Measurements from ENCODE around the gene AXDND1.
"Not testable (repeated sequence)": the region's sequence is repeated elsewhere in the genome, so short reads cannot be mapped to it uniquely, and the experiment has no call there.

AXDND1 gene

GRCh38 chr1:179366093-179366800 is 476 bp downstream of the AXDND1 start:
- Histone ChIP-seq H3K27ac (ENCODE audit: low read depth, low read length) (peak overlapping the region; percentile 93; the same call in 1 of the 2 replicates), H3K4me1 (ENCODE audit: control insufficient read depth, insufficient read depth, low read length) (no peaks in the 10 kb centered on the region), H3K27me3 (ENCODE audit: control insufficient read depth, insufficient read depth, low read length) (no peaks in the 10 kb centered on the region), H3K9me3 (ENCODE audit: control insufficient read depth, insufficient read depth, low read depth, low read length) (no peaks in the 10 kb centered on the region), H3K36me3 (ENCODE audit: control insufficient read depth, insufficient read depth, low read length) (no peaks in the 10 kb centered on the region), H3K9ac (ENCODE audit: low read length) (peak overlapping the region; percentile 94), H3K4me3 (ENCODE audit: low read depth, low read length) (peak overlapping the region; percentile 94)

GRCh38 chr1:179369751-179370341 is 4.1 kb downstream of the AXDND1 start:
- Histone ChIP-seq H3K9ac (ENCODE audit: low read length) (no peak overlapping the region), H3K27me3 (ENCODE audit: control insufficient read depth, insufficient read depth, low read length) (no peaks in the 10 kb centered on the region), H3K27ac (ENCODE audit: low read depth, low read length) (no peak overlapping the region), H3K36me3 (ENCODE audit: control insufficient read depth, insufficient read depth, low read length) (no peaks in the 10 kb centered on the region), H3K4me3 (ENCODE audit: low read depth, low read length) (no peak overlapping the region), H3K9me3 (ENCODE audit: control insufficient read depth, insufficient read depth, low read depth, low read length) (no peaks in the 10 kb centered on the region), H3K4me1 (ENCODE audit: control insufficient read depth, insufficient read depth, low read length) (no peaks in the 10 kb centered on the region)

GRCh38 chr1:179372160-179372559 is 6.4 kb downstream of the AXDND1 start:
- Histone ChIP-seq H3K4me1 (ENCODE audit: control insufficient read depth, insufficient read depth, low read length) (no peaks in the 10 kb centered on the region), H3K9me3 (ENCODE audit: control insufficient read depth, insufficient read depth, low read depth, low read length) (no peaks in the 10 kb centered on the region), H3K36me3 (ENCODE audit: control insufficient read depth, insufficient read depth, low read length) (no peaks in the 10 kb centered on the region), H3K9ac (ENCODE audit: low read length) (no peak overlapping the region), H3K27me3 (ENCODE audit: control insufficient read depth, insufficient read depth, low read length) (no peaks in the 10 kb centered on the region), H3K27ac (ENCODE audit: low read depth, low read length) (no peak overlapping the region), H3K4me3 (ENCODE audit: low read depth, low read length) (no peak overlapping the region)

- H3K27ac ChIP-seq (ENCODE audit: low read depth, low read length) = no peak overlapping the region
- H3K4me1 ChIP-seq (ENCODE audit: control insufficient read depth, insufficient read depth, low read length) = no peaks in the 10 kb centered on the region
- no peaks in the 10 kb centered on the region for H3K36me3 ChIP-seq (ENCODE audit: control insufficient read depth, insufficient read depth, low read length)
- H3K9me3 ChIP-seq (ENCODE audit: control insufficient read depth, insufficient read depth, low read depth, low read length) = no peaks in the 10 kb centered on the region
- H3K4me3 ChIP-seq (ENCODE audit: low read depth, low read length) = no peak overlapping the region
- no peaks in the 10 kb centered on the region for H3K27me3 ChIP-seq (ENCODE audit: control insufficient read depth, insufficient read depth, low read length)
- H3K9ac ChIP-seq (ENCODE audit: low read length) = no peak overlapping the region
These were observed 10.5 kb downstream of the AXDND1 start for GRCh38 chr1:179376223-179376622.

GRCh38 chr1:179380299-179380698 is 14.5 kb downstream of the AXDND1 start:
- Histone ChIP-seq H3K4me1 (ENCODE audit: control insufficient read depth, insufficient read depth, low read length) (no peaks in the 10 kb centered on the region), H3K27ac (ENCODE audit: low read depth, low read length) (no peak overlapping the region), H3K9ac (ENCODE audit: low read length) (no peak overlapping the region), H3K36me3 (ENCODE audit: control insufficient read depth, insufficient read depth, low read length) (no peaks in the 10 kb centered on the region), H3K9me3 (ENCODE audit: control insufficient read depth, insufficient read depth, low read depth, low read length) (no peaks in the 10 kb centered on the region), H3K27me3 (ENCODE audit: control insufficient read depth, insufficient read depth, low read length) (no peaks in the 10 kb centered on the region), H3K4me3 (ENCODE audit: low read depth, low read length) (no peak overlapping the region)

- no peak overlapping the region for H3K4me3 ChIP-seq (ENCODE audit: low read depth, low read length)
- H3K9ac ChIP-seq (ENCODE audit: low read length) = no peak overlapping the region
- H3K36me3 ChIP-seq (ENCODE audit: control insufficient read depth, insufficient read depth, low read length) = no peaks in the 10 kb centered on the region
- H3K4me1 ChIP-seq (ENCODE audit: control insufficient read depth, insufficient read depth, low read length) = no peaks in the 10 kb centered on the region
- no peaks in the 10 kb centered on the region for H3K27me3 ChIP-seq (ENCODE audit: control insufficient read depth, insufficient read depth, low read length)
- H3K27ac ChIP-seq (ENCODE audit: low read depth, low read length) = no peak overlapping the region
- H3K9me3 ChIP-seq (ENCODE audit: control insufficient read depth, insufficient read depth, low read depth, low read length) = no peaks in the 10 kb centered on the region
These were observed 18.3 kb downstream of the AXDND1 start for GRCh38 chr1:179384027-179384426.

GRCh38 chr1:179385510-179385909 is 19.7 kb downstream of the AXDND1 start:
- Histone ChIP-seq H3K27me3 (ENCODE audit: control insufficient read depth, insufficient read depth, low read length) (no peaks in the 10 kb centered on the region), H3K4me1 (ENCODE audit: control insufficient read depth, insufficient read depth, low read length) (no peaks in the 10 kb centered on the region), H3K4me3 (ENCODE audit: low read depth, low read length) (no peak overlapping the region), H3K9ac (ENCODE audit: low read length) (no peak overlapping the region), H3K27ac (ENCODE audit: low read depth, low read length) (no peak overlapping the region), H3K9me3 (ENCODE audit: control insufficient read depth, insufficient read depth, low read depth, low read length) (no peaks in the 10 kb centered on the region), H3K36me3 (ENCODE audit: control insufficient read depth, insufficient read depth, low read length) (no peaks in the 10 kb centered on the region)

- H3K4me3 ChIP-seq (ENCODE audit: low read depth, low read length) = no peak overlapping the region
These were observed 27.9 kb downstream of the AXDND1 start for GRCh38 chr1:179393721-179394120.

GRCh38 chr1:179399399-179399798 is 33.6 kb downstream of the AXDND1 start:
- not testable (repeated sequence) for H3K36me3 ChIP-seq (ENCODE audit: control insufficient read depth, insufficient read depth, low read length); H3K9ac ChIP-seq (ENCODE audit: low read length); H3K27me3 ChIP-seq (ENCODE audit: control insufficient read depth, insufficient read depth, low read length); H3K4me1 ChIP-seq (ENCODE audit: control insufficient read depth, insufficient read depth, low read length); H3K9me3 ChIP-seq (ENCODE audit: control insufficient read depth, insufficient read depth, low read depth, low read length); H3K4me3 ChIP-seq (ENCODE audit: low read depth, low read length); H3K27ac ChIP-seq (ENCODE audit: low read depth, low read length)

More at GRCh38 chr1:179393721-179394120, 27.9 kb downstream of the AXDND1 start:
- Histone ChIP-seq H3K27me3 (ENCODE audit: control insufficient read depth, insufficient read depth, low read length) (no peaks in the 10 kb centered on the region), H3K9ac (ENCODE audit: low read length) (no peak overlapping the region), H3K4me1 (ENCODE audit: control insufficient read depth, insufficient read depth, low read length) (no peaks in the 10 kb centered on the region), H3K36me3 (ENCODE audit: control insufficient read depth, insufficient read depth, low read length) (no peaks in the 10 kb centered on the region), H3K27ac (ENCODE audit: low read depth, low read length) (no peak overlapping the region), H3K9me3 (ENCODE audit: control insufficient read depth, insufficient read depth, low read depth, low read length) (no peaks in the 10 kb centered on the region)

GRCh38 chr1:179417760-179418159 is 52.0 kb downstream of the AXDND1 start:
- H3K4me3 ChIP-seq (ENCODE audit: low read depth, low read length); H3K4me1 ChIP-seq (ENCODE audit: control insufficient read depth, insufficient read depth, low read length); H3K27me3 ChIP-seq (ENCODE audit: control insufficient read depth, insufficient read depth, low read length); H3K27ac ChIP-seq (ENCODE audit: low read depth, low read length); H3K9ac ChIP-seq (ENCODE audit: low read length); H3K36me3 ChIP-seq (ENCODE audit: control insufficient read depth, insufficient read depth, low read length): not testable (repeated sequence)
- peaks cover 12% of the 10 kb centered on the region for H3K9me3 ChIP-seq (ENCODE audit: control insufficient read depth, insufficient read depth, low read depth, low read length)

GRCh38 chr1:179418706-179419105 is 52.9 kb downstream of the AXDND1 start:
- H3K9ac ChIP-seq (ENCODE audit: low read length); H3K36me3 ChIP-seq (ENCODE audit: control insufficient read depth, insufficient read depth, low read length); H3K27ac ChIP-seq (ENCODE audit: low read depth, low read length); H3K4me1 ChIP-seq (ENCODE audit: control insufficient read depth, insufficient read depth, low read length); H3K4me3 ChIP-seq (ENCODE audit: low read depth, low read length); H3K27me3 ChIP-seq (ENCODE audit: control insufficient read depth, insufficient read depth, low read length): not testable (repeated sequence)
- peaks cover 12% of the 10 kb centered on the region for H3K9me3 ChIP-seq (ENCODE audit: control insufficient read depth, insufficient read depth, low read depth, low read length)
